Kidney (tissue), 14 donors: ENCODE results near the gene CDC27. TPM values are rescaled to one million over a fixed set of nuclear protein-coding genes. Genes with fewer than 3 reads are reported as not detected.
"Not testable (repeated sequence)": the region's sequence is repeated elsewhere in the genome, so short reads cannot be mapped to it uniquely, and the experiment has no call there.

Experiments used
- DNase-seq, 5 donors: peaks; one replicate each; pipeline ENCODE4 v3.0.0-alpha.2; 2013 to 2020
- FAIRE-seq: peaks from 2 replicates; lab custom pipeline; 2012; peaks lifted over from hg19 to GRCh38; lab: Jason Lieb, UNC
- H3K27ac ChIP-seq, 2 donors: one replicate each; pipeline ENCODE4 v1.7.0; 2013; ENCODE audit warnings: low read depth in 2 of 2, low read length in 2 of 2, inconsistent platforms in 1 of 2
- H3K27me3 ChIP-seq: one replicate; pipeline ENCODE4 v1.7.1; 2013; ENCODE audit warnings: low read length, inconsistent platforms; ENCODE audit not compliant: control insufficient read depth, insufficient read depth
- H3K36me3 ChIP-seq, 3 donors: one replicate each; pipeline versions ENCODE4 v1.7.0 to v1.7.1; 2013; ENCODE audit warnings: low read length in 3 of 3, control low read depth in 1 of 3, inconsistent platforms in 1 of 3; ENCODE audit not compliant: insufficient read depth in 3 of 3, control insufficient read depth in 2 of 3
- H3K4me1 ChIP-seq, 3 donors: one replicate each; pipeline versions ENCODE4 v1.7.0 to v1.7.1; 2013; ENCODE audit warnings: low read length in 3 of 3, inconsistent platforms in 1 of 3, low read depth in 1 of 3; ENCODE audit not compliant: control insufficient read depth in 2 of 3, insufficient read depth in 2 of 3
- H3K4me3 ChIP-seq, 3 donors: one replicate each; pipeline versions ENCODE4 v1.7.0 to v1.8.1; 2013; ENCODE audit warnings: low read length in 3 of 3, control low read depth in 1 of 3, inconsistent platforms in 1 of 3
- H3K9ac ChIP-seq, 3 donors: one replicate each; pipeline versions ENCODE4 v1.7.0 to v1.7.1; 2013; ENCODE audit warnings: low read length in 3 of 3, control low read depth in 1 of 3, inconsistent platforms in 1 of 3
- H3K9me3 ChIP-seq, 3 donors: one replicate each; pipeline versions ENCODE4 v1.7.0 to v1.7.1; 2013; ENCODE audit warnings: low read length in 3 of 3, control low read depth in 1 of 3, inconsistent platforms in 1 of 3; ENCODE audit not compliant: control insufficient read depth in 2 of 3, insufficient read depth in 1 of 3
- intact Hi-C: fragments of 100-400 bp; cut with DNase I; formaldehyde crosslinking; loops from one replicate; pipeline ENCODE4 v1.11.1; 2022
- polyA plus RNA-seq: library from polyadenylated mRNA; stranded (reverse); fragments of 350-450 nt; fragmentation: Illumina TruSeq; extraction: RNeasy Lipid Tissue Mini Kit (QIAGEN cat#74804); gene quantifications from one replicate; pipeline ENCODE4 v1.2.3, GENCODE V29; 2014; ENCODE audit warnings: low read depth, low replicate concordance; ENCODE audit not compliant: insufficient read depth
- total RNA-seq: library from RNA; stranded (reverse); fragmentation: NEBNext Ultra II Directional; extraction: Animal tissue kit (Norgen Biotek cat#: 25700); gene quantifications from one replicate; pipeline ENCODE4 v1.2.1, GENCODE V29; 2021
- TF ChIP-seq, protein P1 (sequence below): IDR thresholded peaks from 3 replicates; pipeline ENCODE4 v1.5.1; 2012; ENCODE audit warnings: mild to moderate bottlenecking, moderate library complexity, borderline replicate concordance; ENCODE audit not compliant: insufficient read depth; ENCODE audit errors: extremely low read depth
- donor health status: control.
- donor health status: control.
- donor health status: control.
- donor health status: control.
- donor health status: control.
- donor health status: DM: yes; HTN: yes; CAD: no.
- donor health status: Normal renal cell carcinoma (clear cell type).

The CDC27 gene
- total and polyA plus RNA-seq, 2 donors from 2014 or later: 18.2 to 78.2 TPM

DNA sequence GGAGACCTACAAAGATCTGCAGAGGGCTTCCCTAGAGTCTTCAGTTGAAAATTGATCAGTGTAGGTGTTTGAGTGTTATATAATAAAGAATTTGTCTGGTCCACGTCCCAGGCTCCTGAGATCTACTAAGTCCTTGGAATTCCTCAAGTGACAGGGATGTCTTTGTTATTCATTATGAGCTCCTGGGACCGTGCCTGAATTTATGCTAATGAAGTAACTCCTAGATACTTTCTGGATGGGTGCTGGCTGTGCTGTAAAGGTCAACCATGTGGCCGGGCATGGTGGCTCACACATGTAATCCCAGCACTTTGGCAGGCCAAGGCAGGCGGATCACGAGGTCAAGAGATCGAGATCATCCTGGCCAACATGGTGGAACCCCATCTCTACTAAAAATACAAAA lies 43.7 kb downstream of the CDC27 start:
- TF ChIP-seq, protein P1, sequence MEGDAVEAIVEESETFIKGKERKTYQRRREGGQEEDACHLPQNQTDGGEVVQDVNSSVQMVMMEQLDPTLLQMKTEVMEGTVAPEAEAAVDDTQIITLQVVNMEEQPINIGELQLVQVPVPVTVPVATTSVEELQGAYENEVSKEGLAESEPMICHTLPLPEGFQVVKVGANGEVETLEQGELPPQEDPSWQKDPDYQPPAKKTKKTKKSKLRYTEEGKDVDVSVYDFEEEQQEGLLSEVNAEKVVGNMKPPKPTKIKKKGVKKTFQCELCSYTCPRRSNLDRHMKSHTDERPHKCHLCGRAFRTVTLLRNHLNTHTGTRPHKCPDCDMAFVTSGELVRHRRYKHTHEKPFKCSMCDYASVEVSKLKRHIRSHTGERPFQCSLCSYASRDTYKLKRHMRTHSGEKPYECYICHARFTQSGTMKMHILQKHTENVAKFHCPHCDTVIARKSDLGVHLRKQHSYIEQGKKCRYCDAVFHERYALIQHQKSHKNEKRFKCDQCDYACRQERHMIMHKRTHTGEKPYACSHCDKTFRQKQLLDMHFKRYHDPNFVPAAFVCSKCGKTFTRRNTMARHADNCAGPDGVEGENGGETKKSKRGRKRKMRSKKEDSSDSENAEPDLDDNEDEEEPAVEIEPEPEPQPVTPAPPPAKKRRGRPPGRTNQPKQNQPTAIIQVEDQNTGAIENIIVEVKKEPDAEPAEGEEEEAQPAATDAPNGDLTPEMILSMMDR: no peak
- no peaks in the 10 kb centered on the region for H3K9me3 ChIP-seq
- H3K27ac ChIP-seq: no peak overlapping the region
- no peak for DNase-seq
- no peak overlapping the region for H3K4me3 ChIP-seq
- H3K27me3 ChIP-seq: no peaks in the 10 kb centered on the region
- H3K4me1 ChIP-seq: no peaks in the 10 kb centered on the region
- FAIRE-seq: no peak
- peaks cover 2 to 29% (median 7%) of the 10 kb centered on the region in 3 donors for H3K36me3 ChIP-seq
- H3K9ac ChIP-seq: no peak overlapping the region
- intact Hi-C loops: no loop called here

GRCh38 chr17:47135235-47135634 lies 53.9 kb downstream of the CDC27 start:
- Histone ChIP-seq H3K9me3 (no peaks in the 10 kb centered on the region), H3K27me3 (no peaks in the 10 kb centered on the region), H3K27ac (no peak overlapping the region), H3K4me3 (no peak overlapping the region), H3K4me1 (no peaks in the 10 kb centered on the region), H3K9ac (no peak overlapping the region), H3K36me3 (peaks cover 2 to 13% (median 9%) of the 10 kb centered on the region in 3 donors)
- intact Hi-C loops: no loop called here
- DNase-seq (no peak), FAIRE-seq (no peak)
- TF ChIP-seq, protein P1: no peak

GRCh38 chr17:47134354-47134753 lies 54.7 kb downstream of the CDC27 start:
- H3K4me3 ChIP-seq, H3K9ac ChIP-seq, DNase-seq, H3K9me3 ChIP-seq, H3K4me1 ChIP-seq, FAIRE-seq, H3K27me3 ChIP-seq, intact Hi-C loops, H3K27ac ChIP-seq: not testable (repeated sequence)
- H3K36me3 ChIP-seq: peaks cover 3 to 13% (median 11%) of the 10 kb centered on the region in 3 donors

GRCh38 chr17:47131761-47132160 lies 57.3 kb downstream of the CDC27 start:
- DNase-seq: no peak
- no peaks in the 10 kb centered on the region for H3K9me3 ChIP-seq
- peaks cover 0 to 7% (median 6%) of the 10 kb centered on the region in 3 donors for H3K36me3 ChIP-seq
- H3K27ac ChIP-seq: no peak overlapping the region
- no peaks in the 10 kb centered on the region for H3K4me1 ChIP-seq
- TF ChIP-seq, protein P1: no peak
- intact Hi-C loops: no loop called here
- no peak overlapping the region for H3K4me3 ChIP-seq
- H3K27me3 ChIP-seq: no peaks in the 10 kb centered on the region
- no peak overlapping the region for H3K9ac ChIP-seq
- FAIRE-seq: no peak

GRCh38 chr17:47126835-47127234 lies 62.3 kb downstream of the CDC27 start:
- not testable (repeated sequence) for H3K36me3 ChIP-seq

DNA sequence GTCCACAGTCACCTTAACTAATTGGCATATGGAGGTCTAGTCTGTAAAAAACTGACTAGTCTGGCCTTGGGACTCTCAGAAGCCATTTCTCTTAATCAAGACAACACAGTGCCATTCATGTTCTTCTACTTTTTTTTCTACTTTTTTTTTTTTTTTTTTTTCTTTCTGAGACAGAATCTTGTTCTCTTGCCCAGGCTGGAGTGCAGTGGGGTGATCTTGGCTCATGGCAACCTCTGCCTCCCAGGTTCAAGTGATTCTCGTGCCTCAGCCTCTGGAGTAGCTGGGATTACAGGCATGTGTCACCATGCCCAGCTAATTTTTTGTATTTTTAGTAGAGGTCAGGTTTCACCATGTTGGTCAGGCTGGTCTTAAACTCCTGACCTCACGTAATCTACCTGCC lies 65.8 kb downstream of the CDC27 start:
- DNase-seq, H3K4me3 ChIP-seq, intact Hi-C loops: not testable (repeated sequence)

More at GRCh38 chr17:47126835-47127234, 62.3 kb downstream of the CDC27 start:
- H3K27me3 ChIP-seq, intact Hi-C loops, H3K4me1 ChIP-seq, DNase-seq, H3K4me3 ChIP-seq, H3K27ac ChIP-seq, H3K9ac ChIP-seq, H3K9me3 ChIP-seq, FAIRE-seq: not testable (repeated sequence)

More for the DNA sequence above, 65.8 kb downstream of the CDC27 start:
- H3K27me3 ChIP-seq, FAIRE-seq, H3K9ac ChIP-seq, H3K27ac ChIP-seq, H3K4me1 ChIP-seq, H3K9me3 ChIP-seq: not testable (repeated sequence)
- H3K36me3 ChIP-seq: peaks cover 6 to 14% (median 7%) of the 10 kb centered on the region in 3 donors
